Body of pancreas (tissue), 4 donors: ENCODE data around the gene TMEM9.

Source experiments
- POLR2A ChIP-seq, 3 donors: fragments of 450-650 bp; IDR thresholded peaks; one replicate each; pipeline ENCODE4 v1.6.1; 2016; ENCODE audit warnings: antibody characterized with exemption in 3 of 3, mild to moderate bottlenecking in 2 of 3
- TF ChIP-seq, protein P1 (sequence below), 7 experiments: fragments of 450-650 bp in 4 of 7; fragments of 200-600 bp in 3 of 7; sonication (generic) in 3 of 7; IDR thresholded peaks; one replicate each; pipeline ENCODE4 v1.5.1; 2016 to 2019; ENCODE audit warnings: antibody characterized with exemption in 7 of 7

DNA sequence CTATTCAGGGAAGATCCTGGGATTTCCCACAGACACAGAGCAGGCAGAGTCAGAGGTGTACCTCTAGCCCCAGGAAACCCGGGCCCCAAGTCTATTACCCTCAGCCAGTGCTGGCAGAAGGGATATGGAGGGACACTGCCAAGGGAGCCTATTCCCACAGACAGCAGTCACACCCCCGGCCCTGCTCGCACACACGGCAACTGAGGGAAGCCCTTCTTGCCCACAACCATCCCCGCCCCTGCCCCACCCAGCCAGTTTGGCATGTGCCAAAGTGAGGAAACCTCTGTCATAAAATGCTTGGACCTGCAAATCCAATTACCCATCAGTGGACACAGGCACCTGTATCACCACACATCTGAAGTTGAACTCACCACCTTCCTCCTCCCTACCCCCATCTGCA is 48.6 kb downstream of the TMEM9 start:
- TF ChIP-seq, protein P1, sequence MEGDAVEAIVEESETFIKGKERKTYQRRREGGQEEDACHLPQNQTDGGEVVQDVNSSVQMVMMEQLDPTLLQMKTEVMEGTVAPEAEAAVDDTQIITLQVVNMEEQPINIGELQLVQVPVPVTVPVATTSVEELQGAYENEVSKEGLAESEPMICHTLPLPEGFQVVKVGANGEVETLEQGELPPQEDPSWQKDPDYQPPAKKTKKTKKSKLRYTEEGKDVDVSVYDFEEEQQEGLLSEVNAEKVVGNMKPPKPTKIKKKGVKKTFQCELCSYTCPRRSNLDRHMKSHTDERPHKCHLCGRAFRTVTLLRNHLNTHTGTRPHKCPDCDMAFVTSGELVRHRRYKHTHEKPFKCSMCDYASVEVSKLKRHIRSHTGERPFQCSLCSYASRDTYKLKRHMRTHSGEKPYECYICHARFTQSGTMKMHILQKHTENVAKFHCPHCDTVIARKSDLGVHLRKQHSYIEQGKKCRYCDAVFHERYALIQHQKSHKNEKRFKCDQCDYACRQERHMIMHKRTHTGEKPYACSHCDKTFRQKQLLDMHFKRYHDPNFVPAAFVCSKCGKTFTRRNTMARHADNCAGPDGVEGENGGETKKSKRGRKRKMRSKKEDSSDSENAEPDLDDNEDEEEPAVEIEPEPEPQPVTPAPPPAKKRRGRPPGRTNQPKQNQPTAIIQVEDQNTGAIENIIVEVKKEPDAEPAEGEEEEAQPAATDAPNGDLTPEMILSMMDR (IDR thresholded peaks at IDR 0.05), result no peak
- no peak for TF ChIP-seq POLR2A (IDR thresholded peaks at IDR 0.05)
